Astrocyte of the cerebellum (primary cell): ENCODE results near the gene TPCN1.

Source experiments
- DNase-seq: peaks from one replicate; pipeline ENCODE4 v3.0.0-alpha.2; 2011; ENCODE audit warnings: low read depth
- H3K4me3 ChIP-seq: 2 replicates; pipeline ENCODE4 v1.5.1; 2011; ENCODE audit warnings: mild to moderate bottlenecking, low read depth, low read length, moderate library complexity
- in situ Hi-C: cut with HindIII; loops from 2 replicates; pipeline ENCODE4 v1.10.0; 2017; ENCODE audit warnings: low sequenced_read_pairs
- TF ChIP-seq, protein P1 (sequence below): IDR thresholded peaks from 2 replicates; pipeline ENCODE4 v1.5.1; 2012; ENCODE audit warnings: low read length, low read depth, moderate library complexity, mild to moderate bottlenecking; ENCODE audit errors: missing control alignments

TPCN1 gene

DNA sequence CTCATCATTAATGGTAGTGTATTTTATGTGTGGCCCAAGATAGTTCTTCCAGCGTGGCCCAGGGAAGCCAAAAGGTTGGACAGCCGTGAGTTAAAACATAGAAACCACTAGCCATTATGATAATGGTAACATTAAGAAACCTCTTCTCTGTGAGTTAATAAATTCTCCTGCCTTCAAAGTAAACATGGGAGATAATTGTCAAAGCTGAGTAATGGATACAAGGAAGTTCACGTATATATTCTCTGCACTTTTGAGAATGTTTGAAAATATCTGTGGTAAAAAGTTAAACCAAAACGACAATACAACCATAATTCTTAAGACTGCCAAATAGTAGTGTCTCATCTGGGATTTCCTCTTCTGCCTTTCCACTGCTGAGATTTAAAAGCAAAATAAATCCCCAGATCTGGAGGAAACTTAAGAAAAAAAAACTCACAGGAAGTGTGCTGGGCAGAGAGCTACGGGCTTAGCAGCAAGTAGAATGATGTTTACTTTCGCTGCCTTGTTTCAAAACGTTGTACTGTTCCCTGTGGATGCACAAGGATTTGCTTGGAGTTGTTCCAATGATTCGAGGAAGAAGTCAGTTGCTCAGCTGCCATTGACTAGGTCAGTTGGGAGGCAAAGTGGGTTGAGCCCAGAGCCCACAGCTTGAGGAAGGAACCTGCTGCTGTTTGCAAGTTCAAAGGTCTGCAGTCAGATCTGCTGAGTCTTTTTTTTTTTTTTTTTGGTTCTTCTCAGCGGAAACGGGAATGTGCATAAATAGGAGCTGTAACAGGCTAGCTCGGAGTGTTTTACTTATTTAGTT is 1.7 kb downstream of the TPCN1 start:
- in situ Hi-C loops = no loop called here
- H3K4me3 ChIP-seq = peak overlapping the region; percentile 5
- TF ChIP-seq, protein P1, sequence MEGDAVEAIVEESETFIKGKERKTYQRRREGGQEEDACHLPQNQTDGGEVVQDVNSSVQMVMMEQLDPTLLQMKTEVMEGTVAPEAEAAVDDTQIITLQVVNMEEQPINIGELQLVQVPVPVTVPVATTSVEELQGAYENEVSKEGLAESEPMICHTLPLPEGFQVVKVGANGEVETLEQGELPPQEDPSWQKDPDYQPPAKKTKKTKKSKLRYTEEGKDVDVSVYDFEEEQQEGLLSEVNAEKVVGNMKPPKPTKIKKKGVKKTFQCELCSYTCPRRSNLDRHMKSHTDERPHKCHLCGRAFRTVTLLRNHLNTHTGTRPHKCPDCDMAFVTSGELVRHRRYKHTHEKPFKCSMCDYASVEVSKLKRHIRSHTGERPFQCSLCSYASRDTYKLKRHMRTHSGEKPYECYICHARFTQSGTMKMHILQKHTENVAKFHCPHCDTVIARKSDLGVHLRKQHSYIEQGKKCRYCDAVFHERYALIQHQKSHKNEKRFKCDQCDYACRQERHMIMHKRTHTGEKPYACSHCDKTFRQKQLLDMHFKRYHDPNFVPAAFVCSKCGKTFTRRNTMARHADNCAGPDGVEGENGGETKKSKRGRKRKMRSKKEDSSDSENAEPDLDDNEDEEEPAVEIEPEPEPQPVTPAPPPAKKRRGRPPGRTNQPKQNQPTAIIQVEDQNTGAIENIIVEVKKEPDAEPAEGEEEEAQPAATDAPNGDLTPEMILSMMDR = no peak
- peak; percentile 65 for DNase-seq

DNA sequence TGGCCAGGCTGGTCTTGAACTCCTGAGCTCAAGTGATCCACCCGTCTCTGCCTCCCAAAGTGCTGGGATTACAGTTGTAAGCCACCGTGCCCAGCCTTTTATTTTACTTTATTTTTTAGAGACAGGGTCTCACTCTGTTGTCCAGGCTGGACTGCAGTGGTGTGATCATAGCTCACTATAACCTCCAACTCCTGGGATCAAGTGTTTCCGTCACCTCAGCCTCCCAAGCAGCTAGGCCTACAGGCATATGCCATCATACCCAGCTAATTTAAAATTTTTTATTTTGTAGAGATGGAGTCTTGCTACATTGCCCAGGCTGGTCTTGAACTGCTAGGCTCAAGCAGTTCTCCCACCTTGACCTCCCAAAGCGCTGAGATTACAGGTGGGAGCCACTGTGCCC is 3.7 kb downstream of the TPCN1 start:
- DNase-seq = no peak
- in situ Hi-C loops = no loop called here
- H3K4me3 ChIP-seq = no peak overlapping the region
- TF ChIP-seq, protein P1 = no peak

DNA sequence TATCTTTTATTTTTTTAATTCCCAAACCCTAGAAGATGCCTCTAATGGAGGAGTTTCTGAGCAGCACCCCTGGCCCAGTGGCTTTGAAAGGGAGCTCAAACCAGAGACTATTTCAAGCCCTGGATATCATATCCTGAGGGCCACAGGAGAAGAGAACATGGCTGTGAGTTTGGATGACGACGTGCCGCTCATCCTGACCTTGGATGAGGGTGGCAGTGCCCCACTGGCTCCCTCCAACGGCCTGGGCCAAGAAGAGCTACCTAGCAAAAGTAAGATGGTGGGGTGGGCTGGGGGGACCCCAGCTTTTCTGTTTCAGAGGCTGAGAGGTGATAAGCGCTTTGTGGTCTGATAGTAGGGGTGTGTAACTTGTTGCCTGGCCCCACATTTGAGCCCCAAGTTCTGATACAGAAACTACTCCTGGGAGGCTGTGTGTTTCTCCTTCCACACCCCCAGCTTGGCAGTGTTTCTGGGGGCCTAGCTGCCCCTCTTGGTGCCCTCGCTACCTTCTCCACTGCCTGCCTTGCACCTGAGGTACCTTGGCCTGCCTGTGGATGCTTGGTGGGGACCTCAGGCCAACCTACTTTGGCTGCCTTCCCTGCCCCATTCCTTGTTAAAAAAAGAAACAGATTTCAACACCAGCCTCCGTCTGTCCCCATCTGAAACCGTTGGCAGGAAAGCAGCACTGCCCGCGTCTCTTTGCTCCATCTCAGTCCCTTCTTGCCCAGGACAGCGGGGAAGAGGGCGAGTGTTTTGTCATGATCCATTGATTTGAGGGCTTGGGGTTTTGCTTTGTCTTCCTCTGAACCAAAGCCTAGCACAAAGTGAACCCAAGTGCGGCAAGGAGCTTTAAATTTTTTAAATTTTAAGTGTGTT is 5.7 kb downstream of the TPCN1 start:
- H3K4me3 ChIP-seq = no peak overlapping the region
- TF ChIP-seq, protein P1 = no peak
- in situ Hi-C loops = no loop called here
- DNase-seq = no peak

DNA sequence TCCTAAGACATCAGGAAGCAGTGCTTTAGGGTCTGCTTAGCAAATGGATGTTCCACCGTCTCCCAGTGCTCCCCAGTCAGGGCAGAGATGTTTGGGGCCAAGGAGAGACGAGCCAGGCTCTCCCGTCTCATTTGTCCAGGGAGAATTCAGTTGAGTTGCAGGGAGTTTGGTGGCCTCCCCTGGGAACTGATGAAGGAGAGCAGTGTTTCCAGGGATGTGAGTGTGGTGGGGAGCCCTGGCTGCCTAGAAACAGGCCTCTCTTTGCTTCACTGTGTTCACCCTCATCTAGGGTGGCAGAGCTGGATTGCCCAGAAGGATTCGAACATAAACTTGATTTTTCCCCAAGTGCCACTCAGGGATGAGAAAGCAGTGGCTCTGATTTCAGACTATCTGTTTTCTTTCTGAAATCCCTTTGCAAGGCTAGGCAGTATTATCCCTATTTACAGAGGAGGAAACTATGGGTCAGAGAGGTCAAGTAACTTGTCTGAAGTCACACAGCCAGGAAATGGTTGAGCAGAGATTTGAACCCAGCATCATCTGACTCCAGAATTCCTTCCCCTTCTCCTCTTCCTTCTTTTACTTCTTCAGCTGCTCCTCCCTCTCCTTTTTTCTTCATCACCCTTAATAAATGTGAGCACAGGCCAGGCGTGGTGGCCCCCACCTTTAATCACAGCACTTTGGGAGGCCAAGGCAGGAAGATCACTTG is 6.6 kb downstream of the TPCN1 start:
- no peak for DNase-seq
- TF ChIP-seq, protein P1 = no peak
- H3K4me3 ChIP-seq = no peak overlapping the region
- in situ Hi-C loops = no loop called here

DNA sequence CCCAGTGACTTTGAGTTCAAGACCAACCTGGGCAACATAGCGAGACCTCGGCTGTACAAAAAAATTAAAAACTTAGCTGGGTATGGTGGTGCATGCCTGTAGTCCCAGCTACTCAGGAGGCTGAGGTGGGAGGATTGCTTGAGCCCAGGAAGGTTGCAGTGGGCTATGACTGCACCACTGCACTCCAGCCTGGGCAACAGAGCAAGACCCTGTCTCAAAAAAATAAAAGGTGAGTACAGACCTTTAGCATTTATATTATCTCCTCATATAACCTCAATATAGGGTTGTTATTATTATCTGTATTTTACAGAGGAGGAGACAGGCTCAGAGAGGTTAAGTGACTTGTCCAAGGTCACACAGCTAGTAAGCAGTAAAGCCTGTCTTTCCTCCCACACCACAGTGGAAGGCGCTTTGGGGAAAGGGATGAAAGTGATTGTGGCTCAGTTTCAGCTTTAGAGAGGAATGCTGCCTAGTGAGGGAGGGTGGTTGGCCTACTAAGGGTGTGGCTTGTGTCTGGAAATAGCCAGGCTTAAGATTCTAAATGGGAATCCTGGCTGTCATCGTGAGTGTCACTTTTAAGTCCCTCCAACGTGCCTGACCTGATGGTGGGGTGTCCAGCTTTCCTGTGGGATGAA is 7.2 kb downstream of the TPCN1 start:
- TF ChIP-seq, protein P1 = no peak
- no peak overlapping the region for H3K4me3 ChIP-seq
- in situ Hi-C loops = no loop called here
- no peak for DNase-seq
